Stimulated activated CD4-positive, alpha-beta T cell treated with anti-CD3 and anti-CD28 coated beads, TNF-alpha, amount 100 ng/mL, for 24 hours (primary cell): ENCODE results near the gene FBXO10.
"Not testable (repeated sequence)": the region's sequence is repeated elsewhere in the genome, so short reads cannot be mapped to it uniquely, and the experiment has no call there.

Experiments
- DNase-seq, 3 experiments: peaks; one replicate each; pipeline ENCODE4 v3.0.0-alpha.2; 2020; ENCODE audit warnings: low read depth in 3 of 3

FBXO10 gene

GRCh38 chr9:37477987-37478619 lies 98.1 kb downstream of the FBXO10 start:
- not testable (repeated sequence) for DNase-seq

GRCh38 chr9:37477443-37477842 lies 98.7 kb downstream of the FBXO10 start:
- not testable (repeated sequence) for DNase-seq

- no peak for DNase-seq
Measured at GRCh38 chr9:37476930-37477329, 99.2 kb downstream of the FBXO10 start.

- DNase-seq: no peak
Measured at GRCh38 chr9:37474438-37474837, 101.7 kb downstream of the FBXO10 start.

GRCh38 chr9:37473982-37474381 lies 102.2 kb downstream of the FBXO10 start:
- not testable (repeated sequence) for DNase-seq

GRCh38 chr9:37471942-37472684 lies 104.1 kb downstream of the FBXO10 start:
- DNase-seq: no peak

- no peak for DNase-seq
Measured at GRCh38 chr9:37468620-37469019, 107.6 kb downstream of the FBXO10 start.

- not testable (repeated sequence) for DNase-seq
Measured at GRCh38 chr9:37467530-37467929, 108.7 kb downstream of the FBXO10 start.

- peak in 2 of 3 experiments; percentile 2 to 33 for DNase-seq
Measured at GRCh38 chr9:37466037-37466709, 110.0 kb downstream of the FBXO10 start.

- DNase-seq: peak; percentile 98 to 99 (median 98)
Measured at GRCh38 chr9:37465249-37466036, 110.7 kb downstream of the FBXO10 start, which contains the start of gene ZBTB5. Gene ZBTB5 (minus strand): TSS chr9:37465450. CDS start chr9:37442551, 22,899 bp downstream.

- DNase-seq: peak in 2 of 3 experiments; percentile 34 to 46
Measured at GRCh38 chr9:37464426-37465248, 111.5 kb downstream of the FBXO10 start.

GRCh38 chr9:37464006-37464405 lies 112.2 kb downstream of the FBXO10 start:
- no peak for DNase-seq
